GM18508 (cell line): ENCODE results near the gene MBNL1.
"Not testable (repeated sequence)": the region's sequence is repeated elsewhere in the genome, so short reads cannot be mapped to it uniquely, and the experiment has no call there.

Source experiments
- ATAC-seq: cut with Tn5 transposase; IDR thresholded peaks from one replicate; pipeline ENCODE4 v1.9.1; 2021; ENCODE audit warnings: moderate number of reproducible peaks; ENCODE audit not compliant: insufficient read depth, unreplicated experiment

Gene MBNL1

GRCh38 chr3:152391671-152392070, 122.9 kb downstream of the MBNL1 start:
- no peak for ATAC-seq

GRCh38 chr3:152392272-152392880, 123.6 kb downstream of the MBNL1 start:
- ATAC-seq, result no peak

GRCh38 chr3:152394246-152394645, 125.5 kb downstream of the MBNL1 start:
- ATAC-seq, result no peak

- ATAC-seq, result no peak
Observed at GRCh38 chr3:152395764-152396163, 127.0 kb downstream of the MBNL1 start.

- ATAC-seq, result no peak
Observed at GRCh38 chr3:152396867-152397266, 128.1 kb downstream of the MBNL1 start.

GRCh38 chr3:152397348-152397747, 128.6 kb downstream of the MBNL1 start:
- not testable (repeated sequence) for ATAC-seq

GRCh38 chr3:152398495-152398894, 129.8 kb downstream of the MBNL1 start:
- ATAC-seq, result no peak

GRCh38 chr3:152399374-152399773, 130.6 kb downstream of the MBNL1 start:
- ATAC-seq, result no peak

GRCh38 chr3:152400887-152401286, 132.2 kb downstream of the MBNL1 start:
- ATAC-seq, result no peak

- no peak for ATAC-seq
Observed at GRCh38 chr3:152402695-152403451, 134.1 kb downstream of the MBNL1 start.

- ATAC-seq, result no peak
Observed at GRCh38 chr3:152403632-152404066, 134.9 kb downstream of the MBNL1 start.

- no peak for ATAC-seq
Observed at GRCh38 chr3:152404976-152405375, 136.2 kb downstream of the MBNL1 start.

GRCh38 chr3:152405915-152406802, 137.4 kb downstream of the MBNL1 start:
- ATAC-seq, result no peak

- ATAC-seq, result no peak
Observed at GRCh38 chr3:152413240-152413639, 144.5 kb downstream of the MBNL1 start.

GRCh38 chr3:152416808-152417580, 148.3 kb downstream of the MBNL1 start:
- no peak for ATAC-seq

- ATAC-seq, result no peak
Observed at GRCh38 chr3:152419748-152420147, 151.0 kb downstream of the MBNL1 start.

- ATAC-seq, result no peak
Observed at GRCh38 chr3:152421162-152421561, 152.4 kb downstream of the MBNL1 start.

GRCh38 chr3:152426393-152426792, 157.7 kb downstream of the MBNL1 start:
- no peak for ATAC-seq

- ATAC-seq, result no peak
Observed at GRCh38 chr3:152428577-152428976, 159.8 kb downstream of the MBNL1 start.
